Body of pancreas (tissue), 4 donors: ENCODE data around the gene C1QTNF4. TPM values are rescaled to one million over a fixed set of nuclear protein-coding genes. Genes with fewer than 3 reads are reported as not detected.

Source experiments
- ATAC-seq: fragments of 150-250 bp; one replicate; pipeline ENCODE4 v1.9.1; 2016
- DNase-seq, 4 donors: peaks; one replicate each; pipeline ENCODE4 v3.0.0-alpha.2; 2019
- H3K27ac ChIP-seq, 4 donors: fragments of 200-600 bp; sonication (generic); 1 replicate in 3 of 4; 2 replicates in 1 of 4; pipeline versions ENCODE4 v1.5.1 to v1.6.1; 2016 to 2019; ENCODE audit warnings: mild to moderate bottlenecking in 1 of 4, mixed read lengths in 1 of 4, moderate library complexity in 1 of 4
- H3K27me3 ChIP-seq, 2 donors: fragments of 200-600 bp; sonication (generic); one replicate each; pipeline ENCODE4 v1.6.0; 2016; ENCODE audit warnings: mild to moderate bottlenecking in 1 of 2
- H3K36me3 ChIP-seq, 2 donors: fragments of 200-600 bp; sonication (generic); replicated peaks in 1 of 2; 2 replicates each; pipeline ENCODE4 v1.5.1; 2016; ENCODE audit warnings: low read depth in 2 of 2; ENCODE audit not compliant: insufficient read depth in 1 of 2
- H3K4me1 ChIP-seq: fragments of 200-600 bp; sonication (generic); one replicate; pipeline ENCODE4 v1.6.0; 2016
- H3K4me3 ChIP-seq, 2 donors: fragments of 200-600 bp; sonication (generic); 1 replicate in 1 of 2; 2 replicates in 1 of 2; pipeline ENCODE4 v1.5.1; 2016 to 2019
- H3K9me3 ChIP-seq, 3 donors: fragments of 200-600 bp; sonication (generic); 1 replicate in 2 of 3; 2 replicates in 1 of 3; pipeline ENCODE4 v1.5.1; 2016
- POLR2A ChIP-seq, 3 donors: fragments of 450-650 bp; IDR thresholded peaks; one replicate each; pipeline ENCODE4 v1.6.1; 2016; ENCODE audit warnings: antibody characterized with exemption in 3 of 3, mild to moderate bottlenecking in 2 of 3
- WGBS, 2 donors: methylation state at CpG; one replicate each; pipeline ENCODE4 v1.1.5; 2017; 5-methylcytosine and 5-hydroxymethylcytosine counted together
- intact Hi-C: fragments of 100-400 bp; cut with DNase I; formaldehyde crosslinking; loops from one replicate; pipeline ENCODE4 v1.15.1; 2023
- total RNA-seq, 2 donors: library from RNA; depleted of rRNA; stranded (reverse); fragments of >200 nt; gene quantifications; one replicate each; pipeline ENCODE4 v1.1.0, GENCODE V29; 2016
- TF ChIP-seq, protein P1 (sequence below), 7 experiments: fragments of 450-650 bp in 4 of 7; fragments of 200-600 bp in 3 of 7; sonication (generic) in 3 of 7; IDR thresholded peaks; one replicate each; pipeline ENCODE4 v1.5.1; 2016 to 2019; ENCODE audit warnings: antibody characterized with exemption in 7 of 7

C1QTNF4 gene
- total RNA-seq, 2 donors from 2014 or later, result 0.33 to 1.8 TPM

DNA sequence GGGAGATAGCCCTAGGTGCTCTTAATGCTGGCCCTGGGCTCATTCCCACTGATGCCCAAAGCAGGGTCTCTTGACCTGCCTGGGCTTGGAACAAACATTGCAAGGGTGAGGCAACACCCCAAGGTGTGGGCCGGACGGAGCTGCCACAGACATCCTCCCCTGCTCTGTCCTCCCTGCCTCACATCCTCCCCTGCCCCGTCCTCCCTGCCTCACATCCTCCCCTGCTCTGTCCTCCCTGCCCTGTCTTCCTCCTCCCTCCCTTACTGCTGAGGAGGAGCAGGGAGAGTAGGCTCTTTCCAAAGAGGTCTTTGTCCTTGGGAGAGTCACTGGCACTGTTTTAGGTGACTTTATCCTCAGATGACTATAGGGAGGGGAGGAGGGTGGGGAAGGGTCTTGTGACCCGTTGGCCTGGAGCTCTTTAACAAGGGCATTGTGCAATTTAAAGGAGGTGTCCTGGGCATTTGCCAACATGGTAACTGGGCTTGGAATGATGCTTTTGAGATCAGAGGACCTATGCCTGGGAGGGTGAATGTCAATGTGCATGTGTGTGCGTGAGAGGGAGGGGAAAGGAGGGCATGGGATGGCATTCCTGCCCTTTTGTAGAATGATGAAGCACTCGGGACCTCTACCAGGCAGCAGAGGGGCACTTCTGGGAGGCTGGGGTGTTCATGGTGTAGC, 7.0 kb downstream of the C1QTNF4 start:
- Histone ChIP-seq H3K36me3 (peaks cover 3 to 15% of the 10 kb centered on the region in 2 donors), H3K4me3 (no peak overlapping the region), H3K27ac (no peak overlapping the region), H3K27me3 (peaks cover 0 to 10% of the 10 kb centered on the region in 2 donors), H3K4me1 (no peaks in the 10 kb centered on the region), H3K9me3 (no peaks in the 10 kb centered on the region)
- ATAC-seq (no peak), DNase-seq (no peak)
- WGBS, 2 donors, result 57 to 64% methylated on average over 6 of the region's 6 CpGs
- intact Hi-C loops, result no loop called here
- TF ChIP-seq, protein P1, sequence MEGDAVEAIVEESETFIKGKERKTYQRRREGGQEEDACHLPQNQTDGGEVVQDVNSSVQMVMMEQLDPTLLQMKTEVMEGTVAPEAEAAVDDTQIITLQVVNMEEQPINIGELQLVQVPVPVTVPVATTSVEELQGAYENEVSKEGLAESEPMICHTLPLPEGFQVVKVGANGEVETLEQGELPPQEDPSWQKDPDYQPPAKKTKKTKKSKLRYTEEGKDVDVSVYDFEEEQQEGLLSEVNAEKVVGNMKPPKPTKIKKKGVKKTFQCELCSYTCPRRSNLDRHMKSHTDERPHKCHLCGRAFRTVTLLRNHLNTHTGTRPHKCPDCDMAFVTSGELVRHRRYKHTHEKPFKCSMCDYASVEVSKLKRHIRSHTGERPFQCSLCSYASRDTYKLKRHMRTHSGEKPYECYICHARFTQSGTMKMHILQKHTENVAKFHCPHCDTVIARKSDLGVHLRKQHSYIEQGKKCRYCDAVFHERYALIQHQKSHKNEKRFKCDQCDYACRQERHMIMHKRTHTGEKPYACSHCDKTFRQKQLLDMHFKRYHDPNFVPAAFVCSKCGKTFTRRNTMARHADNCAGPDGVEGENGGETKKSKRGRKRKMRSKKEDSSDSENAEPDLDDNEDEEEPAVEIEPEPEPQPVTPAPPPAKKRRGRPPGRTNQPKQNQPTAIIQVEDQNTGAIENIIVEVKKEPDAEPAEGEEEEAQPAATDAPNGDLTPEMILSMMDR (IDR thresholded peaks at IDR 0.05), result no peak
- TF ChIP-seq POLR2A (IDR thresholded peaks at IDR 0.05), result no peak

DNA sequence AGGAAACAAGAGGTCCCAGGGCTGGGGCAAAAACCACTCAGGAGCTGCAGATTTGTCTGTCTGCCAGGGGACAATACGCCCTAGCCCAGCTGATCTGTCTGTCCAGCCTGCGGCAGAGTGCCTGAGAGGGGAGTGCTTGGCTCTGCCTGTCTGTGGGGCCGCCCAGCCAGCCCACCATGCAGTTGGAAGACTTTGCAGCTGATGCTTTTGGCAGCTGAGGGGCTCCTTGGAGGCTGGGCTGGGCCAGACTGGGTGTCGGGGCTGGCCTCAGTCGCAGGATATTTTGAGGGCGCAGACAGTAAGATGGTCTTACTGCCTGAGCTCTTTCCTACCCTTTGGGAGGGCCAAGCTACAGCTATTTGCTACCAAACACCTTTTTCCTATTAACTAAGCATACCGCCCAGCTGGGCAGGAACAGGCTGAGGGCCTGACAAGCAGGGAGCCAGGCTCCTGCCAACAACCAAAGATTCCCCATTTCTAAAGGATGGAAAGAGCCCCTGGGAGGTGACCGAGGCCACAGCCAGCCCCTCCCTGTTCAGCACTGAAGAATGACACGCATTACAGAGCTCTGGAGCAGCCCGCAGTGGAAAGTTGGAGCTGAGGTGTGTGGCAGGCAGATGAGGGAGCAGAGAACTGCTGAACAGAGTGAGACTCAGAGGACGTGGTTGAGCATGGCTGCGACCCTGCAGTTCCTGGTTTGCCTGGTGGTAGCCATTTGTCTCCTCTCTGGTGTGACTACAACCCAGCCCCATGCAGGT, 7.9 kb downstream of the C1QTNF4 start, which contains the start of gene FAM180B:
Gene FAM180B (plus strand): TSS at position 581 of the 758 bp plus-strand sequence. CDS start 91 bp downstream, at position 672.
- no peaks in the 10 kb centered on the region for H3K9me3 ChIP-seq
- DNase-seq, result no peak
- no peaks in the 10 kb centered on the region for H3K4me1 ChIP-seq
- H3K4me3 ChIP-seq, result no peak within 1 kb of the TSS
- WGBS, 2 donors, result 58 to 66% methylated on average over 7 to 11 of the region's 12 CpGs
- H3K36me3 ChIP-seq, result peaks cover 12 to 24% of the 10 kb centered on the region in 2 donors
- H3K27me3 ChIP-seq, result peaks cover 0 to 10% of the 10 kb centered on the region in 2 donors
- TF ChIP-seq POLR2A (IDR thresholded peaks at IDR 0.05), result no peak
- TF ChIP-seq, protein P1 (IDR thresholded peaks at IDR 0.05), result no peak
- intact Hi-C loops, result no loop called here
- no peak for ATAC-seq
- no peak within 1 kb of the TSS for H3K27ac ChIP-seq

GRCh38 chr11:47583844-47584243, 10.4 kb downstream of the C1QTNF4 start:
- DNase-seq, result no peak
- Histone ChIP-seq H3K27me3 (no peaks in the 10 kb centered on the region), H3K4me1 (peaks cover 11% of the 10 kb centered on the region), H3K36me3 (peaks cover 13 to 26% of the 10 kb centered on the region in 2 donors), H3K4me3 (no peak overlapping the region), H3K9me3 (no peaks in the 10 kb centered on the region), H3K27ac (no peak overlapping the region)
- TF ChIP-seq POLR2A (IDR thresholded peaks at IDR 0.05), result no peak
- TF ChIP-seq, protein P1 (IDR thresholded peaks at IDR 0.05), result no peak
- intact Hi-C loops, result no loop called here
- WGBS, 2 donors, result 91 to 93% methylated on average over 5 of the region's 5 CpGs
- no peak for ATAC-seq

- H3K36me3 ChIP-seq, result peaks cover 13 to 24% of the 10 kb centered on the region in 2 donors
Measured at GRCh38 chr11:47578524-47579494, 15.4 kb downstream of the C1QTNF4 start, which contains the start of the genes KBTBD4 and NDUFS3. KBTBD4 (minus strand) TSS chr11:47578970; CDS start chr11:47578951, 19 bp downstream. NDUFS3 (plus strand) TSS chr11:47579074; CDS start chr11:47579092, 18 bp downstream.

More at GRCh38 chr11:47578524-47579494, 15.4 kb downstream of the C1QTNF4 start, which contains the start of the genes KBTBD4 and NDUFS3:
- Histone ChIP-seq H3K9me3 (no peaks in the 10 kb centered on the region), H3K4me1 (peaks cover 20% of the 10 kb centered on the region), H3K27me3 (no peaks in the 10 kb centered on the region), H3K27ac (peak within 1 kb of the TSS; percentile 83 to 90 (median 85)), H3K4me3 (peak within 1 kb of the TSS; percentile 86 to 99)
- 0 to 2% methylated on average over 22 to 68 of the region's 72 CpGs for WGBS, 2 donors
- ATAC-seq (peak; percentile 97), DNase-seq (peak; percentile 89 to 93 (median 92))
- TF ChIP-seq, protein P1 (IDR thresholded peaks at IDR 0.05), result peak in 1 of 7 experiments; percentile 5
- peak in 2 of 3 donors; percentile 80 to 84 for TF ChIP-seq POLR2A (IDR thresholded peaks at IDR 0.05)
- intact Hi-C loops, result no loop called here
